DOHH2 (cell line): ENCODE results near the gene B4GALT3.

Experiments used
- CTCF ChIP-seq: fragments of 200-600 bp; sonication (generic); IDR thresholded peaks from one replicate; pipeline ENCODE4 v1.5.1; 2014; ENCODE audit warnings: antibody characterized with exemption, mild to moderate bottlenecking, low read depth, low read length; ENCODE audit not compliant: poor library complexity, severe bottlenecking
- EZH2phosphoT487 ChIP-seq: fragments of 200-600 bp; sonication (generic); IDR thresholded peaks from 2 replicates; pipeline ENCODE4 v1.6.1; 2017; ENCODE audit warnings: borderline replicate concordance, mild to moderate bottlenecking, antibody characterized with exemption, low read length, moderate library complexity, mixed read lengths

- TF ChIP-seq CTCF (no peak), EZH2phosphoT487 (no peak)
These were observed 13.7 kb upstream of the B4GALT3 start for GRCh38 chr1:161190962-161191521.
